Epithelial cell of proximal tubule (primary cell): Measurements from ENCODE around the gene TPGS1. TPM values are rescaled to one million over a fixed set of nuclear protein-coding genes. Genes with fewer than 3 reads are reported as not detected.

Source experiments
- DNase-seq: peaks from one replicate; pipeline ENCODE4 v3.0.0-alpha.2; 2011; ENCODE audit warnings: low read depth
- H3K4me3 ChIP-seq: 2 replicates; pipeline ENCODE4 v1.5.1; 2011; ENCODE audit warnings: low read depth, mild to moderate bottlenecking, low read length
- CTCF ChIP-seq: conservative IDR thresholded peaks from 2 replicates; pipeline ENCODE4 v1.5.1; 2012; ENCODE audit warnings: low read depth, mild to moderate bottlenecking, low read length
- total RNA-seq: library from RNA; depleted of rRNA; stranded (reverse); fragments of >200 nt; gene quantifications from 2 replicates; pipeline ENCODE4 v1.2.3, GENCODE V29; 2015

Gene TPGS1
- total RNA-seq, 1 donor from 2014 or later = 78.1 TPM

- TF ChIP-seq CTCF = no peak
These were observed 37.5 kb upstream of the TPGS1 start for GRCh38 chr19:469833-470232.

DNA sequence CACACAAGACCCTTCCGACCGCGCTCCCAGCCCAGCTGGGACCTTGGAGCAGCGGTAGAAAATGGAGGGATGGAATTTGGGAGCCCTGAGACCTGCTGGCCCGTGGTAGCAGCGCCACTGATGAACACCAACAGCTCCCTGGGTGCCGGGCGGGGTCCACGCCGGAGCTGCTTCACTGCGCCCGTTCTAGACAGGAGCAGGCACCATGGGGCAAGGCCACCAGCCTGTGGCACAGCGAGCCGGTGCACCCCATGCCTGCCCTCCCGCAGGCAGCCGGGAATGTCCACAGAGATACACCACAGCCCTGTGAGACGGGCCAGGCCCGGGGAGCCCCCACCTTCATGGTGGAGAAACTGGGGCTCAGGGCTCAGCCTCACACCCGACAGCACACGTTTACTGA, 36.6 kb upstream of the TPGS1 start:
- no peak overlapping the region for H3K4me3 ChIP-seq
- DNase-seq = no peak
- no peak for TF ChIP-seq CTCF

More at GRCh38 chr19:469833-470232, 37.5 kb upstream of the TPGS1 start:
- no peak overlapping the region for H3K4me3 ChIP-seq
- DNase-seq = no peak

- DNase-seq = no peak
These were observed 35.1 kb upstream of the TPGS1 start for GRCh38 chr19:472005-472858.

DNA sequence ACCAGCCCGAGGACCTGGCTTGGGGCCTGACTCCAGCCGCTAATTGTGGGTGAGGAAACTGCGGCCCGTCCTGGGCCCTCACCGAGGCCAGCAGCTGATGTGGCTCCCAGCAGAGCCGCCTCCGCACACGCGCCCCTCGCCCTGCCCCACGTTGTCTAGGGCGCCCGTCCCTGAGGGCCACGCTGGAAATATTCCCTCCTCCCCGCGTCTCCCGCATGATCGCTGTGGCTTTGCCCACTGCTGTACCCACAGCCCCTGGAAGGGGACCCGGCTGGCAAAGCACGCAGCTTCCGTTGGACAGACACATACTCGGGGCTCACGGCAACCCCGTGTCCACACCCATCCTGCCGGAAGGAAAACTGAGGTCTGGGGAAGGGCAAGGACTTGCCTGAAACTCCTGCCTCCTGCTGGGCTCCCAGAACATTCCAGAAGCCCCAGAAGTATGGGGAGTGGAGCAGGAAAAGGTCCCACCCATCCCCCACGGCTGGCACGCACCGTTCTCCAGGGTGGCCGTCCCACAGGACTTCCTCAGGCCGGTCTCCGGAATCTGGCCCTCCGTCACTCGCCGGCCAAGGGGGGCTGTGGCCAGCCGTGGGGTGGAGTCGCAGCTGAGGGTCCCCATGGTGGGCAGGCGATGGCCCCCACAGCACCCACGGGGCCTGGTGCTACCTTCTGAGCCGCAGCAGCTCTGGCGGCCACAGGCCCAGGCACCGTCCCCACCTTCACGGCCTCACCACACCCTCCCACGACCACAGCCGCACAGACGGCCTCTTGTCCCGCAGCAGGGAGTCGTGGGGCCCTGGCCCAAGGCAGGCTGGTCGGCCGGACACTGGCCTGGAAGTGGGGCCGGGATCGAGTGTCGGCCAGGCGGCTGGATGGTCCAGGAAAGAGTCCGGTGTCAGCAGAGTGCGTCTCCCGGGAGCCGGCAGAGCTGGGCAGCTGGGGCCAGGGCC, 32.9 kb upstream of the TPGS1 start:
- no peak for TF ChIP-seq CTCF
- no peak for DNase-seq
- H3K4me3 ChIP-seq = no peak overlapping the region

More at GRCh38 chr19:472005-472858, 35.1 kb upstream of the TPGS1 start:
- H3K4me3 ChIP-seq = no peak overlapping the region
- no peak for TF ChIP-seq CTCF

GRCh38 chr19:475360-475759, 31.9 kb upstream of the TPGS1 start:
- DNase-seq = no peak
- TF ChIP-seq CTCF = no peak
- no peak overlapping the region for H3K4me3 ChIP-seq

GRCh38 chr19:478236-478903, 28.9 kb upstream of the TPGS1 start:
- no peak for TF ChIP-seq CTCF
- no peak overlapping the region for H3K4me3 ChIP-seq
- no peak for DNase-seq
